Measurements from ENCODE around the gene DPF3. TPM values are rescaled to one million over a fixed set of nuclear protein-coding genes. Genes with fewer than 3 reads are reported as not detected.

The DPF3 gene
- total and polyA plus RNA-seq, 2 donors (not counting 1 experiment from before 2014, with no cell fraction given) = 3.4 to 10.2 TPM

- CTCF ChIA-PET = no interaction called here
Measured at GRCh38 chr14:72808564-72808963, 85.3 kb downstream of the DPF3 start.

GRCh38 chr14:72802588-72802946 is 91.3 kb downstream of the DPF3 start:
- H3K27ac ChIP-seq (ENCODE audit: low read length in 2 of 2) = no peak overlapping the region
- H3K36me3 ChIP-seq (replicated peaks in 1 of 2; ENCODE audit: control extremely low read depth in 1 of 2, control insufficient read depth in 1 of 2, extremely low read depth in 1 of 2, insufficient read depth in 2 of 2, low read length in 1 of 2) = peaks cover 0 to 9% of the 10 kb centered on the region in 2 experiments
- no peaks in the 10 kb centered on the region for H3K27me3 ChIP-seq (replicated peaks in 1 of 4; ENCODE audit: control extremely low read depth in 1 of 4, control insufficient read depth in 3 of 4, insufficient read depth in 4 of 4, low read length in 3 of 4)
- H4K20me1 ChIP-seq (ENCODE audit: control insufficient read depth, insufficient read depth, low read length, poor library complexity, severe bottlenecking) = peaks cover 11% of the 10 kb centered on the region
- intact Hi-C loops (cut with micrococcal nuclease) = no loop called here
- H3K79me2 ChIP-seq (ENCODE audit: control insufficient read depth, insufficient read depth, low read length) = peaks cover 22% of the 10 kb centered on the region
- no peak overlapping the region for H3K4me3 ChIP-seq (ENCODE audit: control extremely low read depth in 1 of 5, extremely low read depth in 1 of 5, insufficient read depth in 1 of 5, low read depth in 2 of 5, low read length in 4 of 5)
- H3K4me1 ChIP-seq (ENCODE audit: control insufficient read depth in 2 of 2, insufficient read depth in 2 of 2, low read length in 2 of 2) = no peaks in the 10 kb centered on the region
- no peaks in the 10 kb centered on the region for H3K27me3 Mint-ChIP-seq
- no peak for DNase-seq
- H3K27ac Mint-ChIP-seq = no peak overlapping the region
- WGBS (ENCODE audit: insufficient coverage) = 100% methylated on average over 3 of the region's 3 CpGs
- no peak for ATAC-seq (ENCODE audit: low read depth)
- POLR2A ChIA-PET = no interaction called here
- CTCF ChIA-PET = no interaction called here
- no peaks in the 10 kb centered on the region for H3K9me3 ChIP-seq (ENCODE audit: control extremely low read depth in 1 of 3, control insufficient read depth in 2 of 3, insufficient read depth in 1 of 3, low read length in 2 of 3)
- no peak overlapping the region for H3K4me2 ChIP-seq (replicated peaks; ENCODE audit: low read depth, low read length, poor library complexity, severe bottlenecking)
- no peak for TF ChIP-seq EZH2 (IDR thresholded peaks at IDR 0.05; ENCODE audit: borderline replicate concordance, insufficient read depth, low read depth, low read length, poor library complexity, severe bottlenecking)
- no peak for TF ChIP-seq CTCF (IDR thresholded peaks at IDR 0.05)
- H3K4me3 Mint-ChIP-seq = no peak overlapping the region
- H3K4me1 Mint-ChIP-seq = peaks cover 9% of the 10 kb centered on the region
- no peak overlapping the region for H3K9ac ChIP-seq (ENCODE audit: low read length)
- no peak overlapping the region for H2AFZ ChIP-seq (ENCODE audit: insufficient read depth, low read depth, low read length, poor library complexity, severe bottlenecking)
- H3K9me3 Mint-ChIP-seq (ENCODE audit: insufficient read depth) = peaks cover 3% of the 10 kb centered on the region

More at GRCh38 chr14:72808564-72808963, 85.3 kb downstream of the DPF3 start:
- Histone ChIP-seq H3K27ac (ENCODE audit: low read length in 2 of 2) (no peak overlapping the region), H3K4me3 (ENCODE audit: control extremely low read depth in 1 of 5, extremely low read depth in 1 of 5, insufficient read depth in 1 of 5, low read depth in 2 of 5, low read length in 4 of 5) (no peak overlapping the region), H3K79me2 (ENCODE audit: control insufficient read depth, insufficient read depth, low read length) (peaks cover 31% of the 10 kb centered on the region), H3K4me2 (replicated peaks; ENCODE audit: low read depth, low read length, poor library complexity, severe bottlenecking) (no peak overlapping the region), H3K9ac (ENCODE audit: low read length) (no peak overlapping the region), H3K4me1 (ENCODE audit: control insufficient read depth in 2 of 2, insufficient read depth in 2 of 2, low read length in 2 of 2) (peaks cover 0 to 8% of the 10 kb centered on the region in 2 donors), H3K9me3 (ENCODE audit: control extremely low read depth in 1 of 3, control insufficient read depth in 2 of 3, insufficient read depth in 1 of 3, low read length in 2 of 3) (peaks cover 0 to 10% (median 0%) of the 10 kb centered on the region in 3 donors), H4K20me1 (ENCODE audit: control insufficient read depth, insufficient read depth, low read length, poor library complexity, severe bottlenecking) (no peaks in the 10 kb centered on the region), H2AFZ (ENCODE audit: insufficient read depth, low read depth, low read length, poor library complexity, severe bottlenecking) (no peak overlapping the region), H3K36me3 (replicated peaks in 1 of 2; ENCODE audit: control extremely low read depth in 1 of 2, control insufficient read depth in 1 of 2, extremely low read depth in 1 of 2, insufficient read depth in 2 of 2, low read length in 1 of 2) (no peaks in the 10 kb centered on the region), H3K27me3 (replicated peaks in 1 of 4; ENCODE audit: control extremely low read depth in 1 of 4, control insufficient read depth in 3 of 4, insufficient read depth in 4 of 4, low read length in 3 of 4) (no peaks in the 10 kb centered on the region)
- peaks cover 25% of the 10 kb centered on the region for H3K4me1 Mint-ChIP-seq
- DNase-seq = no peak
- POLR2A ChIA-PET = interaction anchor here (0.6 kb wide), 1 partner anchor 1284 kb away, joined by 11 read pairs; no protein-coding TSS in a partner anchor
- WGBS (ENCODE audit: insufficient coverage) = 100% methylated on average over 1 of the region's 4 CpGs
- H3K9me3 Mint-ChIP-seq (ENCODE audit: insufficient read depth) = no peaks in the 10 kb centered on the region
- intact Hi-C loops (cut with micrococcal nuclease) = no loop called here
- TF ChIP-seq CTCF (IDR thresholded peaks at IDR 0.05) = no peak
- no peak for TF ChIP-seq EZH2 (IDR thresholded peaks at IDR 0.05; ENCODE audit: borderline replicate concordance, insufficient read depth, low read depth, low read length, poor library complexity, severe bottlenecking)
- H3K4me3 Mint-ChIP-seq = no peak overlapping the region
- no peak for ATAC-seq (ENCODE audit: low read depth)
- no peak overlapping the region for H3K27ac Mint-ChIP-seq
- no peaks in the 10 kb centered on the region for H3K27me3 Mint-ChIP-seq

Data from B cell (primary cell).